Activated CD8-positive, alpha-beta T cell treated with anti-CD3 and anti-CD28 coated beads for 36 hours (primary cell): ENCODE measurements around the gene HSF5. TPM values are rescaled to one million over a fixed set of nuclear protein-coding genes. Genes with fewer than 3 reads are reported as not detected.

Experiments
- ATAC-seq: fragments of 200-7000 bp; cut with Tn5 transposase; one replicate; pipeline ENCODE4 v1.10.0; 2021; ENCODE audit warnings: mild to moderate bottlenecking, moderate library complexity
- CTCF ChIA-PET: fragments of 350-600 bp; sonication (Branson Sonifier 250); formaldehyde crosslinking; loops from one replicate; lab custom pipeline; 2021; ENCODE audit warnings: antibody characterized with exemption; lab: Charles Lee
- POLR2A ChIA-PET: fragments of 350-600 bp; sonication (Branson Sonifier 250); formaldehyde crosslinking; loops from one replicate; lab custom pipeline; 2021; ENCODE audit warnings: antibody characterized with exemption; lab: Charles Lee
- DNase-seq: peaks from one replicate; pipeline ENCODE4 v3.0.0-alpha.2; 2020
- H3K27ac Mint-ChIP-seq: one replicate; pipeline ENCODE4 v1.8.0; 2021; ENCODE audit warnings: mild to moderate bottlenecking, mixed read lengths
- H3K27me3 Mint-ChIP-seq: one replicate; pipeline ENCODE4 v1.8.0; 2021; ENCODE audit warnings: mixed read lengths
- H3K36me3 Mint-ChIP-seq: one replicate; pipeline ENCODE4 v1.8.0; 2021; ENCODE audit warnings: low read depth, mixed read lengths
- H3K4me1 Mint-ChIP-seq: one replicate; pipeline ENCODE4 v1.8.0; 2021; ENCODE audit warnings: low read depth, mixed read lengths
- H3K4me3 Mint-ChIP-seq: one replicate; pipeline ENCODE4 v1.8.0; 2021; ENCODE audit warnings: mild to moderate bottlenecking, moderate library complexity, mixed read lengths
- H3K9me3 Mint-ChIP-seq: one replicate; pipeline ENCODE4 v1.8.0; 2021; ENCODE audit warnings: mixed read lengths
- intact Hi-C: fragments of 100-400 bp; cut with micrococcal nuclease; formaldehyde crosslinking; loops from one replicate; pipeline ENCODE4 v1.10.0; 2022
- total RNA-seq, 2 experiments: library from RNA; stranded (reverse); gene quantifications; one replicate each; pipeline ENCODE4 v1.2.3, GENCODE V29; 2021
- TF ChIP-seq, protein P1 (sequence below): fragments of 200-600 bp; IDR thresholded peaks from one replicate; pipeline ENCODE4 v1.8.0; 2022; ENCODE audit warnings: antibody characterized with exemption, mild to moderate bottlenecking

HSF5 gene
- total RNA-seq, 2 experiments from 2014 or later: 3.2 to 3.9 TPM

DNA sequence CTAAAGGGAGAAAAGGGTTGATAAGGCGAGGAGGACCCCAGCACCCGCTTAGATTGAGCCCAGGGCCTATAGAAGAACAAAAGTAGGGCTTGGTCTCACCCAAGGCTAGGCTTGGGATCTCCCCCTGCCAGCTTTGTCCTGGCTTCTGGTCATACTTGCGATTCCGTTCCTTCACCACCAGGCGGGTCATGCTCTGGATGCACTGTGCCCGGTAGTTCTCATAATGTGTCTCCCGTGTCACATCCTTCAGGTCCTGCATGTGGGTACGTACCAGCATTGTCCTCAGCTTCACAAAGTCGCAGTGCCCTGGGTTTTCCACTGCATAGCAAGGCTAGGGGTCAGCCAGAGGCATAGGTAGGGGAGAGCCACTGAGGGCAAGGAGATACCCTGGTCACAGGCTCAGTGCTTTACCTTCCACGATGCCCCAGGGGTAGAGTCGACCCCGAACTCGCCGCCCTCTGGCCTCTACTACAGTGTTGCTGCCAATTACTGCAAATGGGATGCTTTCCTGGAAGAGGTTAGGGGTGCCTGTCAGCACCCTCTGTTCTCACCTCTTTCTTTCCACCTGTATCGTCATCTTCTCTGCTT, 32.7 kb upstream of the HSF5 start:
- ATAC-seq (no peak), DNase-seq (peak; percentile 27)
- TF ChIP-seq, protein P1, sequence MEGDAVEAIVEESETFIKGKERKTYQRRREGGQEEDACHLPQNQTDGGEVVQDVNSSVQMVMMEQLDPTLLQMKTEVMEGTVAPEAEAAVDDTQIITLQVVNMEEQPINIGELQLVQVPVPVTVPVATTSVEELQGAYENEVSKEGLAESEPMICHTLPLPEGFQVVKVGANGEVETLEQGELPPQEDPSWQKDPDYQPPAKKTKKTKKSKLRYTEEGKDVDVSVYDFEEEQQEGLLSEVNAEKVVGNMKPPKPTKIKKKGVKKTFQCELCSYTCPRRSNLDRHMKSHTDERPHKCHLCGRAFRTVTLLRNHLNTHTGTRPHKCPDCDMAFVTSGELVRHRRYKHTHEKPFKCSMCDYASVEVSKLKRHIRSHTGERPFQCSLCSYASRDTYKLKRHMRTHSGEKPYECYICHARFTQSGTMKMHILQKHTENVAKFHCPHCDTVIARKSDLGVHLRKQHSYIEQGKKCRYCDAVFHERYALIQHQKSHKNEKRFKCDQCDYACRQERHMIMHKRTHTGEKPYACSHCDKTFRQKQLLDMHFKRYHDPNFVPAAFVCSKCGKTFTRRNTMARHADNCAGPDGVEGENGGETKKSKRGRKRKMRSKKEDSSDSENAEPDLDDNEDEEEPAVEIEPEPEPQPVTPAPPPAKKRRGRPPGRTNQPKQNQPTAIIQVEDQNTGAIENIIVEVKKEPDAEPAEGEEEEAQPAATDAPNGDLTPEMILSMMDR: peak; percentile 44
- no peak overlapping the region for H3K27ac Mint-ChIP-seq
- H3K36me3 Mint-ChIP-seq: peaks cover 3% of the 10 kb centered on the region
- intact Hi-C loops: no loop called here
- ChIA-PET POLR2A (interaction anchor here (2.6 to 4.4 kb wide), 2 partner anchors 110 to 138 kb away, joined by 12 to 74 read pairs; no protein-coding TSS in a partner anchor), CTCF (interaction anchor here (0.6 to 1.7 kb wide), 6 partner anchors 13 to 110 kb away, joined by 3 to 6 read pairs (median 4); no protein-coding TSS in a partner anchor)
- no peaks in the 10 kb centered on the region for H3K27me3 Mint-ChIP-seq
- no peak overlapping the region for H3K4me3 Mint-ChIP-seq
- H3K9me3 Mint-ChIP-seq: no peaks in the 10 kb centered on the region
- H3K4me1 Mint-ChIP-seq: peaks cover 20% of the 10 kb centered on the region

DNA sequence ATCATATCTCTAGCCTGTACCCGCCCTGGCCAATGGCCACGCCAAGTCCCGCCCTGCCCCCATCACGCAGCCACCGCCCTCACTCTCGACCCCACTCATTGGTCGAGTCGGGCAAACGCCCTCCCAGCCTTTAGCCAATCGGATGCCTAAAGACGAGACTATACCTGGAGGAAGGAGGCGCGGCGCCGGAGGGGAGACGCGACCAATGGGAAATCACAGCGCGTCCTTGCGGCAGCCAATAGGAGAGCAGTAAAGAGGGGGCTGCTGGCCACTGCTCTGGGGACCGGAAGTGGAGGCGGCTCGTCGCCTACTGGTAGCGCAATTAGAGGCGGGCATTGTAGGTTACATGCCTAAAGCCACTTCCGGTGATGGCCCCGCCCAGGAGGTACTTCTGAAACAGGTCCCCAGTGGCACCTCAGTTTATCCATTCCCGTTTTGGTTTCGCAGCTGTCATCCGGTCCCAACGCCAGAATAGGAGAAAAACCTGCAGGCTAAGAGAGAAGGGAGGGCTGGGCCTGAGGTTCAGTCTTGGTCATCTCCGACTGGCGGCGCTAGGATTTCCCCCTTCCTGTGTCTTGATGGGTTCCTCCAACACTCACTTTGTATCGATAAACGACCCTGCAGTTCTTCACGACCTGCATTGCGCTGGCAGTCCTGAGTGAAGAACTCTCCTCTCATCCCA, 29.9 kb upstream of the HSF5 start:
- peak; percentile 83 for ATAC-seq
- CTCF ChIA-PET: interaction anchor here (0.9 to 3.0 kb wide), 19 partner anchors 10 to 488 kb away, joined by 3 to 35 read pairs (median 4); partner anchors contain the start of gene HSF5
- POLR2A ChIA-PET: interaction anchor here (0.6 to 4.4 kb wide), 12 partner anchors 13 to 201 kb away, joined by 3 to 74 read pairs (median 3); partner anchors contain the start of genes HSF5 and RAD51C
- intact Hi-C loops: loop anchor here (2.0 to 10.0 kb wide), 2 partner anchors 113 to 487 kb away; no protein-coding TSS in a partner anchor
- Mint-ChIP-seq H3K27me3 (no peaks in the 10 kb centered on the region), H3K9me3 (no peaks in the 10 kb centered on the region), H3K36me3 (peaks cover 9% of the 10 kb centered on the region), H3K27ac (peak overlapping the region; percentile 98), H3K4me1 (peaks cover 32% of the 10 kb centered on the region), H3K4me3 (peak overlapping the region; percentile 91)
- TF ChIP-seq, protein P1: no peak
- DNase-seq: peak; percentile 100

DNA sequence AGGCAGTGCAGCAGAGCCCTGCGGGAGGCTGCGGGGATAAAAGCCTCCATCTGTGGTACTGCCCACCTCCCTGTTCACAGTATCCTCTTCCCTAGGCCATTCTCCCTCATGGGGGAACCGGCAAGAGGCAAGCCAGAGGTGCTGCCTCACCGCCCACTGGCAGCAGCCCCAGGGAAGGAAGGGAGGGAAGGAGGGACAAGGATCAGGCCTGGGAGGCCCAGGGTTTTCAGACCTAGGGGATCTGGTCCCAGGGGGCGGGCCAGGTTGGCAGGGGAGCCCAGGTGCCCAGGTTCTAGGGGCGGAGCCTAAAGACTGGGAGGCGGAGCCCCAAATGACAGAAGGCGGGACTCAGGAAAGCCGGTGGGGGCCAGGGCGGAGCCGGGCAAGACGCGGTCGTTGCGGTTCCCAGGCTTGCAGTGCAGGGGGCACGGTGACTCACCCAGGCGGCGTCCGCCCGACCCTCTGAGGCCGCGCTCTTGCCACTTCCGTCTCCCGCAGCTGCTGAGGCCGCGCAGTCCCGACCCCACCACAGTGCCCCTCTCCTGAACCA, 29.2 kb upstream of the HSF5 start:
- no peak for DNase-seq
- intact Hi-C loops: loop anchor here (10.0 kb wide), 1 partner anchor 487 kb away; no protein-coding TSS in a partner anchor

DNA sequence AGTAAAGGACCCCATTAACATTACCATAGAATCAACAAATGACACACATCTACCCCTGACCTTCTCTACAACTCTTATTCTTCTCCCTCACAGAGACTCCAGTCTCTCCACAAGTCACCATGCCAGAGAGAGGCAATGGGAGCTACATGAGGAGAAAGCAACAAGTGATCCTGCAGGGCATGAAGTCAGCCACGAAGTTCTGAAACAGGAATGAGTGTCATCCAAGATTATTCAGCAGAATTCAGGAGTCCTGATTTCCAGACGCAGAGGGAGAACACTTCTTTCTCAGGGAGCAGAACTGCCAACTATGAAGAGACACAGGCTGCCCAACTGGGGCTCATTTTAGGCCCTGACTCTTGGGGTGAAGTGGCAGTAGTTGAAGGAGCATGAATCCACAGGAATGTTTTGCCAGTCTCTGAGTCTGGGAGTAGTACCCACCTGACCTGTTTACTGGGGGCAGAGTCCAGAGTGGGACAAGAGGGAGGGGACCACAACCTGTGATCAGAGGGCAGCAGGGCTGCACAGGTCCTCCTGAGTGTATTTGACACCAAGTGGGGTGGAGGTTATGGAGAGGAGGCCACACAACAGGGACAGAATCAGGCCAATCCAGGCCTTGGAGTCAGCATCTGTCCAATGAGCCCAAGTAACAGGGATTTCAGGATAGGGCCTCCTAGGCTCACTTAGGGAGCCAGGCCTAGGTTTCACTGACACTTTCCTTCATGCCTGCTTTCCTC, 28.6 kb upstream of the HSF5 start:
- Mint-ChIP-seq H3K4me3 (peak overlapping the region; percentile 91), H3K36me3 (peaks cover 20% of the 10 kb centered on the region), H3K9me3 (no peaks in the 10 kb centered on the region), H3K27ac (peak overlapping the region; percentile 76), H3K27me3 (no peaks in the 10 kb centered on the region), H3K4me1 (peaks cover 43% of the 10 kb centered on the region)
- ChIA-PET CTCF (interaction anchor here (1.5 to 2.7 kb wide), 2 partner anchors 29 to 212 kb away, joined by 3 to 9 read pairs; partner anchors contain the start of gene HSF5), POLR2A (interaction anchor here (0.6 to 5.4 kb wide), 12 partner anchors 13 to 181 kb away, joined by 3 to 74 read pairs (median 4); partner anchors contain the start of genes HSF5 and RAD51C)
- TF ChIP-seq, protein P1: no peak
- no peak for DNase-seq
- no peak for ATAC-seq
- intact Hi-C loops: loop anchor here (10.0 kb wide), 1 partner anchor 488 kb away; no protein-coding TSS in a partner anchor

More for the DNA sequence above, 29.2 kb upstream of the HSF5 start:
- Mint-ChIP-seq H3K27ac (peak overlapping the region; percentile 76), H3K9me3 (no peaks in the 10 kb centered on the region), H3K4me1 (peaks cover 39% of the 10 kb centered on the region), H3K4me3 (peak overlapping the region; percentile 91), H3K36me3 (peaks cover 13% of the 10 kb centered on the region), H3K27me3 (no peaks in the 10 kb centered on the region)
- CTCF ChIA-PET: interaction anchor here (1.8 to 3.0 kb wide), 4 partner anchors 11 to 486 kb away, joined by 9 to 35 read pairs (median 12); no protein-coding TSS in a partner anchor
- no peak for ATAC-seq
- TF ChIP-seq, protein P1: no peak
- POLR2A ChIA-PET: interaction anchor here (0.6 to 4.4 kb wide), 6 partner anchors 14 to 184 kb away, joined by 3 to 74 read pairs (median 6); partner anchors contain the start of genes HSF5 and RAD51C
